HCT116 (cell line): ENCODE measurements around the gene RELB. TPM values are rescaled to one million over a fixed set of nuclear protein-coding genes. Genes with fewer than 3 reads are reported as not detected.

Experiments used
- ATAC-seq: fragments of 200-7000 bp; cut with Tn5 transposase; 2 replicates; pipeline ENCODE4 v1.9.1; 2020; ENCODE audit warnings: mild to moderate bottlenecking, moderate library complexity
- BruUV-seq: library from RNA; stranded (reverse); fragments of 400-500 nt; replicated peaks from 2 replicates; lab custom pipeline; 2021; lab: Mats Ljungman, UMichigan
- CTCF ChIA-PET: fragments of 300-600 bp; sonication (Branson Sonifier 250); formaldehyde crosslinking; loops from one replicate; lab custom pipeline; 2021; ENCODE audit warnings: antibody characterized with exemption; lab: Charles Lee
- POLR2A ChIA-PET: fragments of 300-600, 350-600 bp; sonication (Branson Sonifier 250); formaldehyde crosslinking; loops from one replicate; lab custom pipeline; 2021; ENCODE audit warnings: antibody characterized with exemption; lab: Charles Lee
- RAD21 ChIA-PET, 2 experiments: fragments of 300-600 bp; sonication (Branson Sonifier 250); formaldehyde crosslinking; loops; one replicate each; lab custom pipeline; 2023; ENCODE audit warnings: low total read pairs in 2 of 2; ENCODE audit not compliant: uncharacterized antibody in 2 of 2, unreplicated experiment in 2 of 2, low non-redundant PET in 1 of 2; lab: Charles Lee
- DNase-seq: peaks from one replicate; pipeline ENCODE4 v3.0.0-alpha.2; 2010; ENCODE audit warnings: low read depth, low spot score
- H2AFZ ChIP-seq: fragments of 200-600 bp; shearing (Covaris generic), sonication (generic); 2 replicates; pipeline ENCODE4 v1.6.1; 2017; ENCODE audit warnings: low read depth, mixed run types, mixed read lengths, antibody characterized with exemption, low read length; ENCODE audit not compliant: poor library complexity, severe bottlenecking
- H3K27ac ChIP-seq: 2 replicates; pipeline ENCODE4 v1.5.1; 2012; ENCODE audit warnings: low read depth, low read length
- H3K27me3 ChIP-seq: fragments of 200-600 bp; sonication (generic); 2 replicates; pipeline ENCODE4 v1.6.1; 2016; ENCODE audit warnings: mixed run types, low read length, mixed read lengths; ENCODE audit not compliant: insufficient read depth
- H3K36me3 ChIP-seq, 2 experiments: fragments of 200-500 bp in 1 of 2; fragments of 200-600 bp in 1 of 2; sonication (Bioruptor generic) in 1 of 2; sonication (generic) in 1 of 2; 2 replicates each; pipeline versions ENCODE4 v1.5.1 to v1.6.1; 2014 to 2016; ENCODE audit warnings: low read length in 2 of 2, inconsistent platforms in 1 of 2, mixed read lengths in 1 of 2, mixed run types in 1 of 2; ENCODE audit not compliant: insufficient read depth in 2 of 2, control insufficient read depth in 1 of 2
- H3K4me1 ChIP-seq, 2 experiments: fragments of 200-600 bp in 1 of 2; sonication (generic) in 1 of 2; 2 replicates each; pipeline versions ENCODE4 v1.5.1 to v1.6.1; 2012 to 2017; ENCODE audit warnings: low read length in 2 of 2, inconsistent platforms in 1 of 2, mild to moderate bottlenecking in 1 of 2, mixed read lengths in 1 of 2, mixed run types in 1 of 2, moderate library complexity in 1 of 2; ENCODE audit not compliant: insufficient read depth in 2 of 2, control insufficient read depth in 1 of 2
- H3K4me2 ChIP-seq: fragments of 200-600 bp; sonication (generic); 2 replicates; pipeline ENCODE4 v1.6.1; 2017; ENCODE audit warnings: mixed run types, low read length, mixed read lengths
- H3K4me3 ChIP-seq, 2 experiments: fragments of 200-600 bp in 1 of 2; sonication (generic) in 1 of 2; replicated peaks in 1 of 2; 2 replicates each; pipeline ENCODE4 v1.5.1; 2011 to 2016; ENCODE audit warnings: low read length in 2 of 2, control low read depth in 1 of 2, low read depth in 1 of 2, mild to moderate bottlenecking in 1 of 2, mixed read lengths in 1 of 2, mixed run types in 1 of 2
- H3K79me2 ChIP-seq: fragments of 200-600 bp; sonication (generic); 2 replicates; pipeline ENCODE4 v1.6.1; 2017; ENCODE audit warnings: mild to moderate bottlenecking, mixed run types, low read length, moderate library complexity, mixed read lengths; ENCODE audit not compliant: insufficient read depth
- H3K9ac ChIP-seq: fragments of 200-600 bp; sonication (generic); 2 replicates; pipeline ENCODE4 v1.6.1; 2016; ENCODE audit warnings: low read length, mixed read lengths
- H3K9me2 ChIP-seq: fragments of 200-600 bp; sonication (generic), shearing (Covaris generic); 2 replicates; pipeline ENCODE4 v1.6.1; 2017; ENCODE audit warnings: mixed run types, mild to moderate bottlenecking, moderate library complexity; ENCODE audit not compliant: insufficient read depth
- H3K9me3 ChIP-seq, 2 experiments: fragments of 200-500 bp in 1 of 2; fragments of 200-600 bp in 1 of 2; sonication (Bioruptor generic) in 1 of 2; sonication (generic) in 1 of 2; 2 replicates each; pipeline ENCODE4 v1.6.1; 2014 to 2017; ENCODE audit warnings: low read length in 2 of 2, mixed read lengths in 2 of 2, inconsistent platforms in 1 of 2, low read depth in 1 of 2, mild to moderate bottlenecking in 1 of 2, mixed run types in 1 of 2, moderate library complexity in 1 of 2; ENCODE audit not compliant: control insufficient read depth in 1 of 2, insufficient read depth in 1 of 2
- H4K20me1 ChIP-seq: fragments of 200-600 bp; sonication (generic), shearing (Covaris generic); 2 replicates; pipeline ENCODE4 v1.6.1; 2017; ENCODE audit warnings: mixed run types, mild to moderate bottlenecking, moderate library complexity; ENCODE audit not compliant: insufficient read depth
- CEBPB ChIP-seq: IDR thresholded peaks from 2 replicates; pipeline ENCODE4 v1.6.1; 2012; ENCODE audit warnings: low read depth
- CTCF ChIP-seq, 3 experiments: fragments of 200-600 bp in 1 of 3; sonication (generic) in 1 of 3; IDR thresholded peaks in 2 of 3; conservative IDR thresholded peaks in 1 of 3; 2 replicates each; pipeline ENCODE4 v1.5.1; 2012 to 2017; ENCODE audit warnings: low read depth in 2 of 3, low read length in 2 of 3, antibody characterized with exemption in 1 of 3, borderline replicate concordance in 1 of 3, control low read depth in 1 of 3, mild to moderate bottlenecking in 1 of 3, mixed read lengths in 1 of 3, mixed run types in 1 of 3, moderate library complexity in 1 of 3; ENCODE audit not compliant: insufficient read depth in 1 of 3
- EGR1 ChIP-seq: IDR thresholded peaks from 2 replicates; pipeline ENCODE4 v1.6.1; 2012; ENCODE audit warnings: low read depth
- FOSL1 ChIP-seq: IDR thresholded peaks from 2 replicates; pipeline ENCODE4 v1.6.1; 2012; ENCODE audit warnings: low read depth
- POLR2A ChIP-seq: IDR thresholded peaks from 2 replicates; pipeline ENCODE4 v1.7.0; 2011; ENCODE audit warnings: borderline replicate concordance; ENCODE audit not compliant: insufficient read depth, insufficient read length; ENCODE audit errors: extremely low read depth
- POLR2AphosphoS5 ChIP-seq: IDR thresholded peaks from 2 replicates; pipeline ENCODE4 v1.6.1; 2011; ENCODE audit warnings: mild to moderate bottlenecking, low read depth, low read length, moderate library complexity
- RAD21 ChIP-seq: IDR thresholded peaks from 2 replicates; pipeline ENCODE4 v1.6.1; 2012; ENCODE audit warnings: low read depth, mild to moderate bottlenecking
- REST ChIP-seq: IDR thresholded peaks from 2 replicates; pipeline ENCODE4 v1.6.1; 2012; ENCODE audit warnings: low read depth
- SRF ChIP-seq: IDR thresholded peaks from 2 replicates; pipeline ENCODE4 v1.6.1; 2012; ENCODE audit warnings: low read depth
- TCF7L2 ChIP-seq: IDR thresholded peaks from 2 replicates; pipeline ENCODE4 v1.7.0; 2011; ENCODE audit warnings: borderline replicate concordance, inconsistent platforms; ENCODE audit not compliant: insufficient read depth, insufficient read length; ENCODE audit errors: extremely low read depth
- ZFX ChIP-seq: fragments of 450-650 bp; IDR thresholded peaks from 2 replicates; pipeline ENCODE4 v1.6.1; 2017
- ZNF274 ChIP-seq: fragments of 200-500 bp; sonication (Bioruptor generic); IDR thresholded peaks from 2 replicates; pipeline ENCODE4 v1.6.1; 2014; ENCODE audit warnings: mild to moderate bottlenecking, low read depth, low read length, inconsistent platforms
- intact Hi-C: fragments of 100-400 bp; cut with micrococcal nuclease; formaldehyde crosslinking; loops from 2 replicates; pipeline ENCODE4 v1.10.0; 2022
- total RNA-seq: library from RNA; stranded (reverse); gene quantifications from one replicate; pipeline ENCODE4 v1.2.1, GENCODE V29; 2021; ENCODE audit not compliant: unreplicated experiment

Gene RELB
- total RNA-seq, 1 experiment from 2014 or later, result 12.9 TPM

- H3K4me3 ChIP-seq, result peak overlapping the region; percentile 94 to 95
- peaks cover 15% of the 10 kb centered on the region; the same call in 1 of the 2 replicates for H4K20me1 ChIP-seq
- H3K4me2 ChIP-seq, result peak overlapping the region; percentile 94
- BruUV-seq, result TSS peak; percentile 61
- RAD21 ChIA-PET, result no interaction called here
- H3K9me2 ChIP-seq, result no peaks in the 10 kb centered on the region
- ATAC-seq, result no peak
- no peak for DNase-seq
- 0 out of 2 replicates have a peak overlapping the region, but pooled peaks have one; percentile 89 for H3K27ac ChIP-seq
- H3K4me1 ChIP-seq, result peaks cover 7 to 9% of the 10 kb centered on the region in 2 experiments
- POLR2A ChIA-PET, result interaction anchor here (1.0 kb wide), 1 partner anchor 150 kb away, joined by 3 read pairs; no protein-coding TSS in a partner anchor
- H3K9me3 ChIP-seq, result no peaks in the 10 kb centered on the region
- intact Hi-C loops, result no loop called here
- CTCF ChIA-PET, result interaction anchor here (1.9 kb wide), 1 partner anchor 19 kb away, joined by 18 read pairs; no protein-coding TSS in a partner anchor
- H3K79me2 ChIP-seq, result peaks cover 61% of the 10 kb centered on the region
- peaks cover 31 to 33% of the 10 kb centered on the region in 2 experiments for H3K36me3 ChIP-seq
- H3K27me3 ChIP-seq, result no peaks in the 10 kb centered on the region
- TF ChIP-seq CEBPB (no peak), POLR2AphosphoS5 (no peak), EGR1 (no peak), FOSL1 (no peak)
- no peak overlapping the region for H2AFZ ChIP-seq
- peak overlapping the region; percentile 90 for H3K9ac ChIP-seq
These were observed 39.0 kb downstream of the RELB start for GRCh38 chr19:45040059-45040771.

- Histone ChIP-seq H3K4me2 (no peak overlapping the region), H3K4me3 (no peak overlapping the region), H3K9ac (no peak overlapping the region), H3K4me1 (peaks cover 7 to 9% of the 10 kb centered on the region in 2 experiments), H2AFZ (no peak overlapping the region), H3K36me3 (peaks cover 38 to 42% of the 10 kb centered on the region in 2 experiments), H4K20me1 (peaks cover 15% of the 10 kb centered on the region; the same call in 1 of the 2 replicates), H3K79me2 (peaks cover 70% of the 10 kb centered on the region), H3K27ac (no peak overlapping the region), H3K27me3 (no peaks in the 10 kb centered on the region), H3K9me2 (no peaks in the 10 kb centered on the region), H3K9me3 (no peaks in the 10 kb centered on the region)
- no peak for DNase-seq
- ATAC-seq, result no peak
- CTCF ChIA-PET, result no interaction called here
- POLR2A ChIA-PET, result no interaction called here
- intact Hi-C loops, result no loop called here
- no TSS peak for BruUV-seq
- RAD21 ChIA-PET, result no interaction called here
- TF ChIP-seq CTCF (IDR thresholded peaks at IDR 0.05 in 2 of 3, conservative IDR thresholded peaks at IDR 0.05 in 1 of 3; ENCODE audit: borderline replicate concordance in 1 of 3, insufficient read depth in 1 of 3, low read depth in 2 of 3, low read length in 2 of 3) (no peak), REST (no peak), POLR2A (no peak), RAD21 (no peak), ZNF274 (no peak), POLR2AphosphoS5 (no peak), ZFX (no peak), SRF (no peak), TCF7L2 (no peak), CEBPB (no peak)
These were observed 39.9 kb downstream of the RELB start for GRCh38 chr19:45041125-45041524.
